ENCODE measurements around the gene CDH12.

GRCh38 chr5:22505891-22506290 is 347.3 kb downstream of the CDH12 start:
- TF ChIP-seq REST (IDR thresholded peaks at IDR 0.05; ENCODE audit: insufficient read depth in 1 of 2, low read depth in 2 of 2, low read length in 2 of 2) (no peak), POLR2AphosphoS5 (IDR thresholded peaks at IDR 0.05; ENCODE audit: low read depth, low read length) (no peak), TAF1 (IDR thresholded peaks at IDR 0.05; ENCODE audit: borderline replicate concordance, insufficient read depth, low read length) (no peak), FOXP2 (optimal IDR thresholded peaks at IDR 0.05; ENCODE audit: borderline replicate concordance, extremely low read depth, extremely low read length, insufficient read depth) (no peak)

All from PFSK-1 (cell line).